Activated T-helper 1 cell treated with anti-CD3 and anti-CD28 coated beads, Interleukin-12 subunit alpha, Interleukin-12 subunit beta, Interleukin-2, Interleukin-4 antibody, amounts not matched to agents 30 ng/mL and 10 ng/mL and 1 ng/mL, durations not matched to agents 14 hours and 24 hours and 36 hours (primary cell): ENCODE measurements around the gene PRM3. TPM values are rescaled to one million over a fixed set of nuclear protein-coding genes. Genes with fewer than 3 reads are reported as not detected.

Source experiments
- DNase-seq: peaks from one replicate; pipeline ENCODE4 v3.0.0; 2021; ENCODE audit warnings: low spot score
- H3K27ac Mint-ChIP-seq: one replicate; pipeline ENCODE4 v1.8.0; 2021; ENCODE audit warnings: mild to moderate bottlenecking, mixed read lengths
- H3K27me3 Mint-ChIP-seq: one replicate; pipeline ENCODE4 v1.8.0; 2022; ENCODE audit warnings: mild to moderate bottlenecking, moderate library complexity, mixed read lengths; ENCODE audit not compliant: insufficient read depth
- H3K36me3 Mint-ChIP-seq: one replicate; pipeline ENCODE4 v1.8.0; 2021; ENCODE audit warnings: low read depth, mixed read lengths
- H3K4me1 Mint-ChIP-seq: one replicate; pipeline ENCODE4 v1.8.0; 2021; ENCODE audit warnings: low read depth, mixed read lengths
- H3K4me3 Mint-ChIP-seq: one replicate; pipeline ENCODE4 v1.8.0; 2021; ENCODE audit warnings: mild to moderate bottlenecking, moderate library complexity, mixed read lengths
- H3K9me3 Mint-ChIP-seq: one replicate; pipeline ENCODE4 v1.8.0; 2021; ENCODE audit warnings: mixed read lengths
- intact Hi-C: fragments of 100-400 bp; cut with micrococcal nuclease; formaldehyde crosslinking; loops from one replicate; pipeline ENCODE4 v1.15.1; 2024
- total RNA-seq: library from RNA; stranded (reverse); gene quantifications from 2 replicates; pipeline ENCODE4 v1.2.3, GENCODE V29; 2022

Gene PRM3
- not detected in 2 replicates for total RNA-seq

GRCh38 chr16:11272921-11273720, at the start of gene PRM3:
Gene PRM3 (minus strand): TSS chr16:11273629. CDS start chr16:11273595, 34 bp downstream.
- no peaks in the 10 kb centered on the region for H3K36me3 Mint-ChIP-seq
- H3K27ac Mint-ChIP-seq: no peak within 1 kb of the TSS
- intact Hi-C loops: no loop called here
- no peaks in the 10 kb centered on the region for H3K4me1 Mint-ChIP-seq
- no peaks in the 10 kb centered on the region for H3K9me3 Mint-ChIP-seq
- no peak within 1 kb of the TSS for H3K4me3 Mint-ChIP-seq
- no peak for DNase-seq
- peaks cover 5% of the 10 kb centered on the region for H3K27me3 Mint-ChIP-seq

GRCh38 chr16:11322823-11323222, 49.4 kb upstream of the PRM3 start:
- H3K27me3 Mint-ChIP-seq: no peaks in the 10 kb centered on the region
- intact Hi-C loops: no loop called here
- no peaks in the 10 kb centered on the region for H3K36me3 Mint-ChIP-seq
- H3K4me1 Mint-ChIP-seq: peaks cover 38% of the 10 kb centered on the region
- DNase-seq: no peak
- peak overlapping the region; percentile 22 for H3K27ac Mint-ChIP-seq
- no peak overlapping the region for H3K4me3 Mint-ChIP-seq
- H3K9me3 Mint-ChIP-seq: peaks cover 10% of the 10 kb centered on the region

GRCh38 chr16:11321662-11322061, 48.2 kb upstream of the PRM3 start:
- no peaks in the 10 kb centered on the region for H3K9me3 Mint-ChIP-seq
- DNase-seq: no peak
- intact Hi-C loops: no loop called here
- no peak overlapping the region for H3K4me3 Mint-ChIP-seq
- H3K27me3 Mint-ChIP-seq: no peaks in the 10 kb centered on the region
- no peaks in the 10 kb centered on the region for H3K36me3 Mint-ChIP-seq
- H3K4me1 Mint-ChIP-seq: peaks cover 28% of the 10 kb centered on the region
- H3K27ac Mint-ChIP-seq: no peak overlapping the region

GRCh38 chr16:11320170-11320569, 46.7 kb upstream of the PRM3 start:
- peaks cover 23% of the 10 kb centered on the region for H3K4me1 Mint-ChIP-seq
- intact Hi-C loops: no loop called here
- no peak overlapping the region for H3K27ac Mint-ChIP-seq
- no peaks in the 10 kb centered on the region for H3K36me3 Mint-ChIP-seq
- no peaks in the 10 kb centered on the region for H3K27me3 Mint-ChIP-seq
- DNase-seq: no peak
- H3K9me3 Mint-ChIP-seq: no peaks in the 10 kb centered on the region
- H3K4me3 Mint-ChIP-seq: no peak overlapping the region

GRCh38 chr16:11319529-11320146, 46.2 kb upstream of the PRM3 start:
- Mint-ChIP-seq H3K4me1 (peaks cover 19% of the 10 kb centered on the region), H3K27me3 (no peaks in the 10 kb centered on the region), H3K27ac (no peak overlapping the region), H3K9me3 (no peaks in the 10 kb centered on the region), H3K36me3 (no peaks in the 10 kb centered on the region), H3K4me3 (no peak overlapping the region)
- intact Hi-C loops: no loop called here
- DNase-seq: no peak

- H3K4me3 Mint-ChIP-seq: no peak overlapping the region
- no peak for DNase-seq
- H3K27me3 Mint-ChIP-seq: no peaks in the 10 kb centered on the region
- H3K9me3 Mint-ChIP-seq: no peaks in the 10 kb centered on the region
- no peaks in the 10 kb centered on the region for H3K36me3 Mint-ChIP-seq
- intact Hi-C loops: no loop called here
- H3K27ac Mint-ChIP-seq: no peak overlapping the region
- H3K4me1 Mint-ChIP-seq: peaks cover 24% of the 10 kb centered on the region
Observed at GRCh38 chr16:11318817-11319216, 45.4 kb upstream of the PRM3 start.

- H3K27me3 Mint-ChIP-seq: no peaks in the 10 kb centered on the region
- H3K4me1 Mint-ChIP-seq: peaks cover 39% of the 10 kb centered on the region
- no peaks in the 10 kb centered on the region for H3K9me3 Mint-ChIP-seq
- no peak overlapping the region for H3K27ac Mint-ChIP-seq
- H3K36me3 Mint-ChIP-seq: no peaks in the 10 kb centered on the region
- intact Hi-C loops: no loop called here
- DNase-seq: no peak
- H3K4me3 Mint-ChIP-seq: no peak overlapping the region
Observed at GRCh38 chr16:11316331-11317015, 43.0 kb upstream of the PRM3 start.

GRCh38 chr16:11315510-11315909, 42.1 kb upstream of the PRM3 start:
- Mint-ChIP-seq H3K4me3 (no peak overlapping the region), H3K27me3 (no peaks in the 10 kb centered on the region), H3K4me1 (peaks cover 49% of the 10 kb centered on the region), H3K36me3 (no peaks in the 10 kb centered on the region), H3K9me3 (no peaks in the 10 kb centered on the region), H3K27ac (no peak overlapping the region)
- intact Hi-C loops: no loop called here
- no peak for DNase-seq

- no peak overlapping the region for H3K4me3 Mint-ChIP-seq
- intact Hi-C loops: loop anchor here (5.0 kb wide), 1 partner anchor 237 kb away; no protein-coding TSS in a partner anchor
- H3K27me3 Mint-ChIP-seq: no peaks in the 10 kb centered on the region
- H3K36me3 Mint-ChIP-seq: no peaks in the 10 kb centered on the region
- no peak overlapping the region for H3K27ac Mint-ChIP-seq
- H3K9me3 Mint-ChIP-seq: no peaks in the 10 kb centered on the region
- H3K4me1 Mint-ChIP-seq: peaks cover 58% of the 10 kb centered on the region
- DNase-seq: no peak
Observed at GRCh38 chr16:11314309-11314894, 41.0 kb upstream of the PRM3 start.

GRCh38 chr16:11313493-11314308, 40.3 kb upstream of the PRM3 start:
- intact Hi-C loops: loop anchor here (5.0 kb wide), 1 partner anchor 236 kb away; no protein-coding TSS in a partner anchor
- no peaks in the 10 kb centered on the region for H3K9me3 Mint-ChIP-seq
- no peaks in the 10 kb centered on the region for H3K27me3 Mint-ChIP-seq
- H3K4me1 Mint-ChIP-seq: peaks cover 58% of the 10 kb centered on the region
- H3K4me3 Mint-ChIP-seq: no peak overlapping the region
- no peak for DNase-seq
- no peaks in the 10 kb centered on the region for H3K36me3 Mint-ChIP-seq
- H3K27ac Mint-ChIP-seq: no peak overlapping the region

- Mint-ChIP-seq H3K9me3 (no peaks in the 10 kb centered on the region), H3K27ac (peak overlapping the region; percentile 57), H3K27me3 (peaks cover 3% of the 10 kb centered on the region), H3K36me3 (no peaks in the 10 kb centered on the region), H3K4me1 (peaks cover 61% of the 10 kb centered on the region), H3K4me3 (peak overlapping the region; percentile 27)
- intact Hi-C loops: loop anchor here (5.0 kb wide), 1 partner anchor 236 kb away; no protein-coding TSS in a partner anchor
- DNase-seq: peak; percentile 38
Observed at GRCh38 chr16:11312718-11313492, 39.5 kb upstream of the PRM3 start.
